Stimulated activated CD4-positive, alpha-beta T cell treated with anti-CD3 and anti-CD28 coated beads, Interleukin-1b, Interleukin-23, amount 100 ng/mL, for 48 hours (primary cell): ENCODE data around the gene GABRB2.

Experiments
- DNase-seq: peaks from one replicate; pipeline ENCODE4 v3.0.0-alpha.2; 2020

Gene GABRB2

GRCh38 chr5:161471211-161471950, 75.1 kb downstream of the GABRB2 start:
- no peak for DNase-seq

GRCh38 chr5:161467703-161468102, 78.8 kb downstream of the GABRB2 start:
- DNase-seq: no peak

- DNase-seq: no peak
Observed at GRCh38 chr5:161460741-161461140, 85.8 kb downstream of the GABRB2 start.

GRCh38 chr5:161446655-161447054, 99.9 kb downstream of the GABRB2 start:
- DNase-seq: no peak

GRCh38 chr5:161442471-161442870, 104.1 kb downstream of the GABRB2 start:
- DNase-seq: no peak

GRCh38 chr5:161432798-161433197, 113.7 kb downstream of the GABRB2 start:
- no peak for DNase-seq

- no peak for DNase-seq
Observed at GRCh38 chr5:161431963-161432362, 114.6 kb downstream of the GABRB2 start.

- no peak for DNase-seq
Observed at GRCh38 chr5:161421067-161421466, 125.5 kb downstream of the GABRB2 start.

GRCh38 chr5:161420521-161420920, 126.0 kb downstream of the GABRB2 start:
- DNase-seq: no peak

- DNase-seq: no peak
Observed at GRCh38 chr5:161414896-161415295, 131.6 kb downstream of the GABRB2 start.

GRCh38 chr5:161414037-161414436, 132.5 kb downstream of the GABRB2 start:
- no peak for DNase-seq

GRCh38 chr5:161412792-161413191, 133.7 kb downstream of the GABRB2 start:
- DNase-seq: no peak

GRCh38 chr5:161411156-161411555, 135.4 kb downstream of the GABRB2 start:
- DNase-seq: no peak

- DNase-seq: no peak
Observed at GRCh38 chr5:161410640-161411039, 135.9 kb downstream of the GABRB2 start.

- DNase-seq: no peak
Observed at GRCh38 chr5:161409471-161409870, 137.1 kb downstream of the GABRB2 start.

- no peak for DNase-seq
Observed at GRCh38 chr5:161406880-161407279, 139.6 kb downstream of the GABRB2 start.

GRCh38 chr5:161403996-161404395, 142.5 kb downstream of the GABRB2 start:
- no peak for DNase-seq

- DNase-seq: no peak
Observed at GRCh38 chr5:161403121-161403520, 143.4 kb downstream of the GABRB2 start.

GRCh38 chr5:161400583-161400982, 145.9 kb downstream of the GABRB2 start:
- DNase-seq: no peak

- DNase-seq: no peak
Observed at GRCh38 chr5:161399996-161400562, 146.4 kb downstream of the GABRB2 start.

- DNase-seq: no peak
Observed at GRCh38 chr5:161397448-161397847, 149.1 kb downstream of the GABRB2 start.

- DNase-seq: no peak
Observed at GRCh38 chr5:161396171-161396570, 150.4 kb downstream of the GABRB2 start.

- no peak for DNase-seq
Observed at GRCh38 chr5:161391724-161392123, 154.8 kb downstream of the GABRB2 start.

GRCh38 chr5:161391016-161391415, 155.5 kb downstream of the GABRB2 start:
- no peak for DNase-seq

GRCh38 chr5:161387121-161387520, 159.4 kb downstream of the GABRB2 start:
- no peak for DNase-seq
